Hepatocyte (in vitro differentiated cells): ENCODE measurements around the gene USP11. TPM values are rescaled to one million over a fixed set of nuclear protein-coding genes. Genes with fewer than 3 reads are reported as not detected.

Experiments used
- DNase-seq: peaks from one replicate; pipeline ENCODE4 v3.0.0-alpha.2; 2016; ENCODE audit warnings: low spot score
- H2AFZ ChIP-seq: fragments of 200-600 bp; sonication (generic); 2 replicates; pipeline ENCODE4 v1.6.0; 2016; ENCODE audit warnings: antibody characterized with exemption, mild to moderate bottlenecking
- H3K27ac ChIP-seq: fragments of 200-600 bp; sonication (generic); 2 replicates; pipeline ENCODE4 v1.5.1; 2016; ENCODE audit warnings: mild to moderate bottlenecking
- H3K27me3 ChIP-seq: fragments of 200-600 bp; sonication (generic); 2 replicates; pipeline ENCODE4 v1.6.1; 2016
- H3K36me3 ChIP-seq: fragments of 200-600 bp; sonication (generic); replicated peaks from 2 replicates; pipeline ENCODE4 v1.5.1; 2016; ENCODE audit warnings: low read depth; ENCODE audit not compliant: insufficient read depth
- H3K4me1 ChIP-seq: fragments of 200-600 bp; sonication (generic); 2 replicates; pipeline ENCODE4 v1.5.1; 2016; ENCODE audit warnings: mild to moderate bottlenecking, moderate library complexity; ENCODE audit not compliant: insufficient read depth
- H3K4me2 ChIP-seq: fragments of 200-600 bp; sonication (generic); 2 replicates; pipeline ENCODE4 v1.6.0; 2016
- H3K4me3 ChIP-seq: fragments of 200-600 bp; sonication (generic); 2 replicates; pipeline ENCODE4 v1.5.1; 2016; ENCODE audit warnings: mild to moderate bottlenecking
- H3K79me2 ChIP-seq: fragments of 200-600 bp; sonication (generic); 2 replicates; pipeline ENCODE4 v1.6.0; 2017; ENCODE audit warnings: mild to moderate bottlenecking
- H3K9me2 ChIP-seq: fragments of 200-600 bp; sonication (generic); replicated peaks from 2 replicates; pipeline ENCODE4 v1.6.0; 2017; ENCODE audit warnings: mild to moderate bottlenecking; ENCODE audit not compliant: insufficient read depth
- H3K9me3 ChIP-seq: fragments of 200-600 bp; sonication (generic); 2 replicates; pipeline ENCODE4 v1.5.1; 2016; ENCODE audit warnings: low read depth, mild to moderate bottlenecking
- H4K20me1 ChIP-seq: fragments of 200-600 bp; sonication (generic); 2 replicates; pipeline ENCODE4 v1.6.0; 2016; ENCODE audit warnings: mild to moderate bottlenecking; ENCODE audit not compliant: insufficient read depth, poor library complexity, severe bottlenecking
- CTCF ChIP-seq: fragments of 200-600 bp; sonication (generic); IDR thresholded peaks from 2 replicates; pipeline ENCODE4 v1.5.1; 2016; ENCODE audit warnings: antibody characterized with exemption, mild to moderate bottlenecking; ENCODE audit not compliant: poor library complexity
- EZH2 ChIP-seq: fragments of 200-600 bp; sonication (generic); IDR thresholded peaks from 2 replicates; pipeline ENCODE4 v1.6.1; 2016; ENCODE audit warnings: antibody characterized with exemption, mild to moderate bottlenecking, borderline replicate concordance
- EZH2phosphoT487 ChIP-seq: fragments of 200-600 bp; sonication (generic); IDR thresholded peaks from one replicate; pipeline ENCODE4 v1.6.1; 2018; ENCODE audit warnings: antibody characterized with exemption, mild to moderate bottlenecking, low read depth, moderate library complexity; ENCODE audit not compliant: unreplicated experiment, severe bottlenecking
- WGBS: methylation state at CpG from one replicate; pipeline ENCODE4 v1.1.6; 2016; ENCODE audit warnings: low lambda C conversion rate; ENCODE audit errors: missing lambda C conversion rate; 5-methylcytosine and 5-hydroxymethylcytosine counted together
- polyA plus RNA-seq: library from polyadenylated mRNA; unstranded; fragments of >200 nt; fragmentation: Nextera tagmentation; extraction: Ambion mirVana; gene quantifications from 2 replicates; pipeline ENCODE4 v1.2.1, GENCODE V29; 2016
- total RNA-seq: library from RNA; depleted of rRNA; stranded (reverse); fragments of >200 nt; gene quantifications from 2 replicates; pipeline ENCODE4 v1.2.3, GENCODE V29; 2014

USP11 gene
- total and polyA plus RNA-seq, 2 experiments from 2014 or later, result 89.2 to 199 TPM

GRCh38 chrX:47247206-47247998, 14.6 kb downstream of the USP11 start:
- H3K4me2 ChIP-seq, result no peak overlapping the region
- no peak overlapping the region for H2AFZ ChIP-seq
- H3K27ac ChIP-seq, result no peak overlapping the region
- DNase-seq, result no peak
- H3K9me2 ChIP-seq, result no peaks in the 10 kb centered on the region
- no peaks in the 10 kb centered on the region for H3K9me3 ChIP-seq
- TF ChIP-seq EZH2phosphoT487, result no peak
- no peak for TF ChIP-seq CTCF
- no peak for TF ChIP-seq EZH2
- no peaks in the 10 kb centered on the region for H4K20me1 ChIP-seq
- H3K4me1 ChIP-seq, result no peaks in the 10 kb centered on the region
- H3K79me2 ChIP-seq, result no peaks in the 10 kb centered on the region
- 92% methylated on average over 23 of the region's 23 CpGs for WGBS
- no peaks in the 10 kb centered on the region for H3K36me3 ChIP-seq
- no peak overlapping the region for H3K4me3 ChIP-seq
- no peaks in the 10 kb centered on the region for H3K27me3 ChIP-seq

GRCh38 chrX:47247999-47248320, 15.2 kb downstream of the USP11 start:
- Histone ChIP-seq H3K4me3 (no peak overlapping the region), H3K27ac (no peak overlapping the region), H3K4me2 (no peak overlapping the region), H3K79me2 (no peaks in the 10 kb centered on the region), H2AFZ (no peak overlapping the region), H3K9me2 (no peaks in the 10 kb centered on the region), H4K20me1 (no peaks in the 10 kb centered on the region), H3K36me3 (no peaks in the 10 kb centered on the region), H3K9me3 (no peaks in the 10 kb centered on the region), H3K27me3 (no peaks in the 10 kb centered on the region), H3K4me1 (no peaks in the 10 kb centered on the region)
- TF ChIP-seq EZH2 (no peak), CTCF (no peak), EZH2phosphoT487 (no peak)
- WGBS, result 83% methylated on average over 13 of the region's 13 CpGs
- DNase-seq, result no peak

- Histone ChIP-seq H2AFZ (no peak overlapping the region), H3K4me1 (no peaks in the 10 kb centered on the region), H3K9me3 (no peaks in the 10 kb centered on the region), H3K79me2 (no peaks in the 10 kb centered on the region), H3K9me2 (no peaks in the 10 kb centered on the region), H3K27ac (no peak overlapping the region), H3K27me3 (no peaks in the 10 kb centered on the region), H4K20me1 (no peaks in the 10 kb centered on the region), H3K4me3 (no peak overlapping the region), H3K4me2 (no peak overlapping the region), H3K36me3 (no peaks in the 10 kb centered on the region)
- no peak for DNase-seq
- WGBS, result 97% methylated on average over 6 of the region's 6 CpGs
- no peak for TF ChIP-seq EZH2phosphoT487
- no peak for TF ChIP-seq CTCF
- TF ChIP-seq EZH2, result no peak
Observed at GRCh38 chrX:47248576-47248975, 15.8 kb downstream of the USP11 start.
